ENCODE results near the gene HPCAL1.

DNA sequence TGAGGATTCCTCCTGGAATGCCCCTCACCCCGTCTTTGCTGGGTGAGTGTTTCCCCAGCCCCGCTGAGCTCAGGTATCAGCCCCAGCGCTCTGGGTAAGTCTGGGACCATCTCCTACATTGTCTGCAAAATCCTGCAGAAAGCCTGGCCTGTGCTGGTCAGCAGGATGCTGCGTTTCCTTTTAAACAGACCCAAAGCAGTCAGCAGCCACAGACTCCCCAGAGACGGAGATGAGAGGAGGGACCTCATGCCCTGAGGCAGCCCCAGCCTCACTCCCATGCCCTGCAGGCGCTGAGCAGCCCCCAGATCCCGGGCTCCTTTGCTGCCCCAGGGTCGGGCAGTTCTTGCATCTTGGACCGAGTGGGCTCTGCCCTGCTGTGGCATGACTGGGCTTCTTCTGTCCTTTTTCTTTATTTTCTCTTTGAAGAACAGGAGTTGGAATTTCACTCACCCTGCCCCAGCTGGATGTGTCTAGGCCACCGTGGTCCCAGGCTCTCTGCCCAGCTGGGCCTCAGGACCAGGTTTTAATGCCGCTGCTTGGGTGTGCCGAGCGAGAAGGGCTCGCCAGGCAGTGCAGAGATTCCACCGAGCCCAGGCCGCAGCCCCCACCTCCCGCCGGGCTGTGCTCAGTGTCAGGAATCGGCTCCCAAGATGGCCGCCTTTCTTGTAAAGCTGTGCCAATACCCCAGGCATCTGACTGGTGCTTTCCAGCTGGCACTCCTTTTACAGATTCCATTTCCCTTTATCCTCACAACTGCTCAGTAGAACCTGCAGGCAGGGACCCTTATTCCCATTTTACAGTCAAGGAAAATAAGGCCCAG is 101.8 kb downstream of the HPCAL1 start:
- TF ChIP-seq, protein P1, sequence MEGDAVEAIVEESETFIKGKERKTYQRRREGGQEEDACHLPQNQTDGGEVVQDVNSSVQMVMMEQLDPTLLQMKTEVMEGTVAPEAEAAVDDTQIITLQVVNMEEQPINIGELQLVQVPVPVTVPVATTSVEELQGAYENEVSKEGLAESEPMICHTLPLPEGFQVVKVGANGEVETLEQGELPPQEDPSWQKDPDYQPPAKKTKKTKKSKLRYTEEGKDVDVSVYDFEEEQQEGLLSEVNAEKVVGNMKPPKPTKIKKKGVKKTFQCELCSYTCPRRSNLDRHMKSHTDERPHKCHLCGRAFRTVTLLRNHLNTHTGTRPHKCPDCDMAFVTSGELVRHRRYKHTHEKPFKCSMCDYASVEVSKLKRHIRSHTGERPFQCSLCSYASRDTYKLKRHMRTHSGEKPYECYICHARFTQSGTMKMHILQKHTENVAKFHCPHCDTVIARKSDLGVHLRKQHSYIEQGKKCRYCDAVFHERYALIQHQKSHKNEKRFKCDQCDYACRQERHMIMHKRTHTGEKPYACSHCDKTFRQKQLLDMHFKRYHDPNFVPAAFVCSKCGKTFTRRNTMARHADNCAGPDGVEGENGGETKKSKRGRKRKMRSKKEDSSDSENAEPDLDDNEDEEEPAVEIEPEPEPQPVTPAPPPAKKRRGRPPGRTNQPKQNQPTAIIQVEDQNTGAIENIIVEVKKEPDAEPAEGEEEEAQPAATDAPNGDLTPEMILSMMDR (IDR thresholded peaks at IDR 0.05): no peak
- TF ChIP-seq ZFX (IDR thresholded peaks at IDR 0.05; ENCODE audit: borderline replicate concordance): no peak

Measured in 22Rv1 (cell line).